ENCODE results near the gene THBD.

Gene THBD

DNA sequence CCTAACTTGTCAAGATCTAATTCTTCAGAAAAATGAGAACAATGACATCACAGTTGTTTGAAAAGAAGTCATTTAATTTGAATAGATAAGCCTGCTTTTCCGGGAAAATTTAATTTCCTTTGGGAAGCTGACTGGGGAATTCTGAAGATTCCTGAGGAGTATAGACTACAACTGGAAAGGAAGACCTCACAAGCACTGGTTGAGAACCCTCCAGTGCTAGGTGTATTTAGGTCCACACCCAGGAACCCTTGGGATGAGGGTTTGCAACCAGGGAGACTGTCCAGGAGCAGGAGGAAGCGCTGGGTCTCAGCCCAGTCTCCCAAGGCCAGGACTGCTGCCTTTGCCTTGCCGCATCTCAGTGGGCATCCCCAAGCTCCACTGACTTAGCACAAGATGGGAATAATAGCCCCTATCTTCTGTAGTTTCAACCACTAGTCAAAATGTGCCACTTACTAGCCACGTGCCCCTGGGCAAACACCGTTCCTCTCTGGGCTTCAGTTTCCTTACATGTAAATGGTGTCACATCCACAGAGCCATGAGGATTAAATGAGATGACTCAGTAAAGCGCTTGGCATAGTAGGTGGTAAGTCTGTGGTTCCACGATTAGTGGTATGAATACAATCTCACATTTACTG lies 43.5 kb upstream of the THBD start:
- no CpG with 5 or more reads among the region's 7 CpGs for WGBS (ENCODE audit: extremely low coverage, insufficient coverage, insufficient read length)
- H3K27ac ChIP-seq (ENCODE audit: low read depth, low read length), result no peak overlapping the region
- H3K4me3 ChIP-seq (ENCODE audit: low read depth, low read length), result no peak overlapping the region
- no peak overlapping the region for H3K9ac ChIP-seq (ENCODE audit: low read length)
- no peak overlapping the region for H2BK120ac ChIP-seq (ENCODE audit: insufficient read depth, low read length, poor library complexity)
- H2BK5ac ChIP-seq (ENCODE audit: low read depth, low read length, poor library complexity), result no peak overlapping the region
- H3K27me3 ChIP-seq (ENCODE audit: insufficient read depth, low read length), result no peaks in the 10 kb centered on the region
- H4K91ac ChIP-seq (ENCODE audit: low read depth, low read length), result no peak overlapping the region
- H3K23ac ChIP-seq (ENCODE audit: low read length), result no peak overlapping the region
- no peak overlapping the region for H2AFZ ChIP-seq (ENCODE audit: insufficient read depth, low read length, poor library complexity)
- no peak overlapping the region for H3K14ac ChIP-seq (ENCODE audit: low read length)
- H3K79me2 ChIP-seq (ENCODE audit: control insufficient read depth, insufficient read depth, low read length, poor library complexity), result no peaks in the 10 kb centered on the region
- H3K79me1 ChIP-seq (ENCODE audit: low read length), result no peaks in the 10 kb centered on the region
- H3K4me2 ChIP-seq (ENCODE audit: low read length), result no peak overlapping the region
- H4K8ac ChIP-seq (ENCODE audit: low read depth, low read length), result no peak overlapping the region
- no peak overlapping the region for H2AK5ac ChIP-seq (ENCODE audit: low read length)
- no peak overlapping the region for H2BK12ac ChIP-seq (ENCODE audit: low read length)
- H3K4ac ChIP-seq (ENCODE audit: low read depth, low read length), result no peak overlapping the region
- no peaks in the 10 kb centered on the region for H3K9me3 ChIP-seq (ENCODE audit: insufficient read depth, low read depth, low read length)
- DNase-seq, result no peak
- no peaks in the 10 kb centered on the region for H3K4me1 ChIP-seq (ENCODE audit: control insufficient read depth in 1 of 2, insufficient read depth in 2 of 2, low read length in 2 of 2)
- H3K36me3 ChIP-seq (ENCODE audit: control insufficient read depth in 1 of 2, insufficient read depth in 2 of 2, low read length in 2 of 2), result no peaks in the 10 kb centered on the region
- no peak overlapping the region for H3K18ac ChIP-seq (ENCODE audit: low read length)
- H4K12ac ChIP-seq (ENCODE audit: low read depth, low read length), result no peak overlapping the region

DNA sequence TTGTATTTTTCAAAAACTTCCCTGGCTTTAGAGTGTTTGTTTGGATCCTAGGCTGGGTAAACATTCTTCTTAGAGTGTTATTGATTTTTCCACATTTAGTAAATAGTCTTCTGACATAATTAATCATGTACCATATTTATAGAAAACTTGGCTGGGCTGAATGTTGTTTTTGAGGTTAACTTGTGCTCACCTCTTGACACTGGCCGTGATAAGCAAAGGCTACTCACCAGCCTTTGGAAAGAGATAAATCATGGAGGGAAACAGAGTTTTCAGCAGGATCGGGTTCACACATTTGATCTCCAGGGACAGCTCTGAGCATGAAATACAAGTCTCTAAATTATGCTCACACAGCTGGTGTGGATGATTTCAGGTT lies 42.9 kb upstream of the THBD start:
- WGBS (ENCODE audit: extremely low coverage, insufficient coverage, insufficient read length), result no CpG with 5 or more reads among the region's 2 CpGs
- H2AK5ac ChIP-seq (ENCODE audit: low read length), result no peak overlapping the region
- H3K4me3 ChIP-seq (ENCODE audit: low read depth, low read length), result no peak overlapping the region
- no peak overlapping the region for H3K4me2 ChIP-seq (ENCODE audit: low read length)
- H3K18ac ChIP-seq (ENCODE audit: low read length), result no peak overlapping the region
- H3K4ac ChIP-seq (ENCODE audit: low read depth, low read length), result no peak overlapping the region
- no peak overlapping the region for H4K91ac ChIP-seq (ENCODE audit: low read depth, low read length)
- no peak overlapping the region for H3K23ac ChIP-seq (ENCODE audit: low read length)
- H3K9me3 ChIP-seq (ENCODE audit: insufficient read depth, low read depth, low read length), result no peaks in the 10 kb centered on the region
- no peak overlapping the region for H3K27ac ChIP-seq (ENCODE audit: low read depth, low read length)
- no peaks in the 10 kb centered on the region for H3K27me3 ChIP-seq (ENCODE audit: insufficient read depth, low read length)
- H4K8ac ChIP-seq (ENCODE audit: low read depth, low read length), result no peak overlapping the region
- H3K79me1 ChIP-seq (ENCODE audit: low read length), result no peaks in the 10 kb centered on the region
- no peaks in the 10 kb centered on the region for H3K36me3 ChIP-seq (ENCODE audit: control insufficient read depth in 1 of 2, insufficient read depth in 2 of 2, low read length in 2 of 2)
- no peaks in the 10 kb centered on the region for H3K79me2 ChIP-seq (ENCODE audit: control insufficient read depth, insufficient read depth, low read length, poor library complexity)
- no peak overlapping the region for H3K14ac ChIP-seq (ENCODE audit: low read length)
- no peak overlapping the region for H4K12ac ChIP-seq (ENCODE audit: low read depth, low read length)
- no peaks in the 10 kb centered on the region for H3K4me1 ChIP-seq (ENCODE audit: control insufficient read depth in 1 of 2, insufficient read depth in 2 of 2, low read length in 2 of 2)
- no peak overlapping the region for H2AFZ ChIP-seq (ENCODE audit: insufficient read depth, low read length, poor library complexity)
- H2BK120ac ChIP-seq (ENCODE audit: insufficient read depth, low read length, poor library complexity), result no peak overlapping the region
- H2BK12ac ChIP-seq (ENCODE audit: low read length), result no peak overlapping the region
- DNase-seq, result no peak
- H2BK5ac ChIP-seq (ENCODE audit: low read depth, low read length, poor library complexity), result no peak overlapping the region
- no peak overlapping the region for H3K9ac ChIP-seq (ENCODE audit: low read length)

GRCh38 chr20:23091721-23092383 lies 42.4 kb upstream of the THBD start:
- H3K14ac ChIP-seq (ENCODE audit: low read length), result no peak overlapping the region
- no peak overlapping the region for H3K18ac ChIP-seq (ENCODE audit: low read length)
- H3K9me3 ChIP-seq (ENCODE audit: insufficient read depth, low read depth, low read length), result no peaks in the 10 kb centered on the region
- no peak overlapping the region for H3K23ac ChIP-seq (ENCODE audit: low read length)
- H4K8ac ChIP-seq (ENCODE audit: low read depth, low read length), result no peak overlapping the region
- no peaks in the 10 kb centered on the region for H3K36me3 ChIP-seq (ENCODE audit: control insufficient read depth in 1 of 2, insufficient read depth in 2 of 2, low read length in 2 of 2)
- no peak overlapping the region for H4K12ac ChIP-seq (ENCODE audit: low read depth, low read length)
- no peaks in the 10 kb centered on the region for H3K79me1 ChIP-seq (ENCODE audit: low read length)
- no peak overlapping the region for H3K27ac ChIP-seq (ENCODE audit: low read depth, low read length)
- H3K4me2 ChIP-seq (ENCODE audit: low read length), result no peak overlapping the region
- H2BK12ac ChIP-seq (ENCODE audit: low read length), result no peak overlapping the region
- H2AK5ac ChIP-seq (ENCODE audit: low read length), result no peak overlapping the region
- no peak overlapping the region for H2AFZ ChIP-seq (ENCODE audit: insufficient read depth, low read length, poor library complexity)
- no peaks in the 10 kb centered on the region for H3K79me2 ChIP-seq (ENCODE audit: control insufficient read depth, insufficient read depth, low read length, poor library complexity)
- no peak for DNase-seq
- H3K9ac ChIP-seq (ENCODE audit: low read length), result no peak overlapping the region
- H3K4me1 ChIP-seq (ENCODE audit: control insufficient read depth in 1 of 2, insufficient read depth in 2 of 2, low read length in 2 of 2), result no peaks in the 10 kb centered on the region
- no peaks in the 10 kb centered on the region for H3K27me3 ChIP-seq (ENCODE audit: insufficient read depth, low read length)
- no peak overlapping the region for H2BK5ac ChIP-seq (ENCODE audit: low read depth, low read length, poor library complexity)
- H4K91ac ChIP-seq (ENCODE audit: low read depth, low read length), result no peak overlapping the region
- no peak overlapping the region for H2BK120ac ChIP-seq (ENCODE audit: insufficient read depth, low read length, poor library complexity)
- no peak overlapping the region for H3K4me3 ChIP-seq (ENCODE audit: low read depth, low read length)
- WGBS (ENCODE audit: extremely low coverage, insufficient coverage, insufficient read length), result no CpG with 5 or more reads among the region's 8 CpGs
- no peak overlapping the region for H3K4ac ChIP-seq (ENCODE audit: low read depth, low read length)

DNA sequence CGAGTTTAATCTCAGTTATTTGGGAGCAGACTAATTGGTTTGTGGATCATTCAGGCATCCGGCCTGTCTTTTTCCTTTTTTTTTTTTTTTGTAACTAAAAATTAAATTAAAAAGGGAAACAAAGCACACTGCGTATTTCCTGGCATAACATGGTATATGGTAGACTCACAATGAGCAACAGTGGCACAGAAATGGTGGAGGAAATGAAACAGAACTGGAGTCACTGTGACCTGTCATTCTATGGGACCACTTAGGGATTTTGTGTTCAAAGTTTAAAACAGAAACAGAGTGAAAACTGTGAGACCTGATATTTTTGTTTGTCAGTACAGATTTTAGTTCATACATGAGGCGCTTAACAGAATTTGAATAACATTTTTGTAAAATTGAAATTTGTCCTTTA lies 41.4 kb upstream of the THBD start:
- no peak overlapping the region for H2AFZ ChIP-seq (ENCODE audit: insufficient read depth, low read length, poor library complexity)
- no peak overlapping the region for H2BK120ac ChIP-seq (ENCODE audit: insufficient read depth, low read length, poor library complexity)
- H3K23ac ChIP-seq (ENCODE audit: low read length), result no peak overlapping the region
- no peak overlapping the region for H4K8ac ChIP-seq (ENCODE audit: low read depth, low read length)
- H3K9me3 ChIP-seq (ENCODE audit: insufficient read depth, low read depth, low read length), result no peaks in the 10 kb centered on the region
- H4K91ac ChIP-seq (ENCODE audit: low read depth, low read length), result no peak overlapping the region
- no peak overlapping the region for H2BK12ac ChIP-seq (ENCODE audit: low read length)
- H3K27me3 ChIP-seq (ENCODE audit: insufficient read depth, low read length), result no peaks in the 10 kb centered on the region
- H3K4ac ChIP-seq (ENCODE audit: low read depth, low read length), result no peak overlapping the region
- H3K9ac ChIP-seq (ENCODE audit: low read length), result no peak overlapping the region
- H3K4me3 ChIP-seq (ENCODE audit: low read depth, low read length), result no peak overlapping the region
- H2AK5ac ChIP-seq (ENCODE audit: low read length), result no peak overlapping the region
- no CpG with 5 or more reads among the region's 4 CpGs for whole genome bisulfite sequencing (ENCODE audit: extremely low coverage, insufficient coverage, insufficient read length)
- no peak for DNase-seq
- H3K18ac ChIP-seq (ENCODE audit: low read length), result no peak overlapping the region
- no peaks in the 10 kb centered on the region for H3K36me3 ChIP-seq (ENCODE audit: control insufficient read depth in 1 of 2, insufficient read depth in 2 of 2, low read length in 2 of 2)
- no peaks in the 10 kb centered on the region for H3K79me1 ChIP-seq (ENCODE audit: low read length)
- H2BK5ac ChIP-seq (ENCODE audit: low read depth, low read length, poor library complexity), result no peak overlapping the region
- H3K4me2 ChIP-seq (ENCODE audit: low read length), result no peak overlapping the region
- no peaks in the 10 kb centered on the region for H3K79me2 ChIP-seq (ENCODE audit: control insufficient read depth, insufficient read depth, low read length, poor library complexity)
- no peak overlapping the region for H4K12ac ChIP-seq (ENCODE audit: low read depth, low read length)
- H3K14ac ChIP-seq (ENCODE audit: low read length), result no peak overlapping the region
- no peaks in the 10 kb centered on the region for H3K4me1 ChIP-seq (ENCODE audit: control insufficient read depth in 1 of 2, insufficient read depth in 2 of 2, low read length in 2 of 2)
- H3K27ac ChIP-seq (ENCODE audit: low read depth, low read length), result no peak overlapping the region
